ENCODE data around the gene RASGRP2. TPM values are rescaled to one million over a fixed set of nuclear protein-coding genes. Genes with fewer than 3 reads are reported as not detected.

The RASGRP2 gene
- total and polyA plus RNA-seq, 2 of the 8 experiments (the other 6 are each of a cell fraction or from before 2014, with no cell fraction given) = 40.6 to 45.7 TPM

GRCh38 chr11:64684357-64684756, 59.6 kb downstream of the RASGRP2 start:
- no peak overlapping the region for H3K9ac ChIP-seq (replicated peaks in 1 of 4; ENCODE audit: extremely low read depth in 1 of 4, low read depth in 3 of 4, low read length in 3 of 4)
- no peaks in the 10 kb centered on the region for H3K36me3 ChIP-seq (ENCODE audit: control insufficient read depth in 2 of 4, insufficient read depth in 4 of 4, low read length in 3 of 4)
- no peaks in the 10 kb centered on the region for H3K79me2 ChIP-seq (ENCODE audit: control insufficient read depth in 1 of 2, insufficient read depth in 2 of 2, low read length in 2 of 2)
- H2BK5ac ChIP-seq (ENCODE audit: low read depth, low read length) = no peak overlapping the region
- ChIA-PET POLR2A (ENCODE audit: partially characterized antibody) (no interaction called here), CTCF (ENCODE audit: partially characterized antibody) (interaction anchor here (1.7 to 10.0 kb wide), 2 partner anchors 14 to 35 kb away, joined by 7 to 101 read pairs; no protein-coding TSS in a partner anchor)
- 77% methylated on average over 8 of the region's 8 CpGs; no CpG with 5 or more reads in 1 of the 2 experiments for WGBS, 2 experiments (ENCODE audit: extremely low coverage in 1 of 2, insufficient coverage in 1 of 2, insufficient read length in 1 of 2, insufficient replicate concordance in 2 of 2, low coverage in 1 of 2, low lambda C conversion rate in 2 of 2, missing lambda C conversion rate in 1 of 2)
- H3K27ac ChIP-seq (ENCODE audit: low read depth, low read length) = no peak overlapping the region
- no peak overlapping the region for H4K5ac ChIP-seq (ENCODE audit: insufficient read length, low read depth, low read length)
- H3K4me2 ChIP-seq (ENCODE audit: insufficient read depth in 1 of 2, low read depth in 2 of 2, low read length in 2 of 2) = no peak overlapping the region
- H2AK5ac ChIP-seq (ENCODE audit: low read depth, low read length) = no peak overlapping the region
- no peak overlapping the region for H2BK20ac ChIP-seq (ENCODE audit: low read length)
- H3K23me2 ChIP-seq (ENCODE audit: low read depth, low read length) = no peaks in the 10 kb centered on the region; the same call in 1 of the 2 replicates
- no peak overlapping the region for H3K56ac ChIP-seq (replicated peaks; ENCODE audit: insufficient read length, low read depth, low read length)
- TF ChIP-seq POLR2A (IDR thresholded peaks at IDR 0.05; ENCODE audit: control extremely low read depth in 1 of 2, low read depth in 2 of 2, low read length in 2 of 2) (no peak), CBX5 (IDR thresholded peaks at IDR 0.05; ENCODE audit: low read depth, low read length) (no peak), SIRT6 (IDR thresholded peaks at IDR 0.05; ENCODE audit: low read length) (no peak), CTBP2 (IDR thresholded peaks at IDR 0.05; ENCODE audit: borderline replicate concordance, insufficient read depth, insufficient read length, low read length) (no peak), BRCA1 (IDR thresholded peaks at IDR 0.05; ENCODE audit: low read depth, low read length) (no peak), JUND (IDR thresholded peaks at IDR 0.05; ENCODE audit: low read length) (no peak), RXRA (IDR thresholded peaks at IDR 0.05; ENCODE audit: insufficient read depth, low read depth, low read length) (no peak), TBP (IDR thresholded peaks at IDR 0.05; ENCODE audit: low read depth, low read length) (no peak), TCF12 (IDR thresholded peaks at IDR 0.05; ENCODE audit: low read depth, low read length) (no peak), POLR2AphosphoS5 (IDR thresholded peaks at IDR 0.05; ENCODE audit: low read depth, low read length) (no peak), TAF7 (optimal IDR thresholded peaks at IDR 0.05; ENCODE audit: borderline replicate concordance, low read depth, low read length) (no peak), SP4 (IDR thresholded peaks at IDR 0.05; ENCODE audit: low read length) (no peak), YY1 (IDR thresholded peaks at IDR 0.05; ENCODE audit: low read depth, low read length) (no peak), SAP30 (IDR thresholded peaks at IDR 0.05; ENCODE audit: insufficient read depth, insufficient replicate concordance, low read length) (no peak), EP300 (IDR thresholded peaks at IDR 0.05; ENCODE audit: borderline replicate concordance in 1 of 2, low read depth in 2 of 2, low read length in 2 of 2) (no peak)
- H2BK120ac ChIP-seq (replicated peaks; ENCODE audit: low read depth, low read length) = no peak overlapping the region
- no peak overlapping the region for H2BK12ac ChIP-seq (ENCODE audit: low read depth, low read length)
- no peak for DNase-seq (ENCODE audit: low read depth in 1 of 2, low spot score in 2 of 2)
- H4K20me1 ChIP-seq (replicated peaks in 1 of 2; ENCODE audit: control insufficient read depth in 1 of 2, insufficient read depth in 2 of 2, low read length in 2 of 2) = no peaks in the 10 kb centered on the region
- H3K9me3 ChIP-seq (ENCODE audit: insufficient read depth in 2 of 2, low read depth in 1 of 2, low read length in 1 of 2) = no peaks in the 10 kb centered on the region
- no peaks in the 10 kb centered on the region; a peak in 2 of 7 replicates for H3K27me3 ChIP-seq (replicated peaks in 1 of 4; ENCODE audit: control insufficient read depth in 3 of 4, extremely low read depth in 1 of 4, insufficient read depth in 3 of 4, low read length in 3 of 4)
- peaks cover 0 to 4% (median 0%) of the 10 kb centered on the region in 4 experiments; a peak in 1 of 7 replicates for H3K4me1 ChIP-seq (replicated peaks in 1 of 4; ENCODE audit: control insufficient read depth in 3 of 4, insufficient read depth in 4 of 4, low read length in 3 of 4)
- no peak for FAIRE-seq
- no peak overlapping the region for H4K91ac ChIP-seq (replicated peaks; ENCODE audit: insufficient read length, low read length)
- no peak overlapping the region for H3K4me3 ChIP-seq (ENCODE audit: extremely low read depth in 1 of 4, insufficient read depth in 2 of 4, low read depth in 3 of 4, low read length in 4 of 4)
- H3K79me1 ChIP-seq (ENCODE audit: low read depth, low read length) = no peaks in the 10 kb centered on the region; the same call in 1 of the 2 replicates
- no peak overlapping the region for H3K18ac ChIP-seq (ENCODE audit: extremely low read depth, low read length)
- no peak overlapping the region for H2BK15ac ChIP-seq (ENCODE audit: low read length)
- H4K8ac ChIP-seq (ENCODE audit: extremely low read depth, insufficient read depth, low read length) = no peak overlapping the region
- H2AFZ ChIP-seq (ENCODE audit: low read length) = no peak overlapping the region
- H3K23ac ChIP-seq (ENCODE audit: insufficient read length) = no peak overlapping the region
- H3K4ac ChIP-seq (replicated peaks; ENCODE audit: insufficient read length, low read depth, low read length) = no peak overlapping the region
- no peak overlapping the region for H3K14ac ChIP-seq (ENCODE audit: insufficient read length)
